Esophagus squamous epithelium (tissue), 4 donors: ENCODE results near the gene TBCK.

Experiments used
- CTCF ChIP-seq, 6 experiments: fragments of 450-650 bp in 4 of 6; fragments of 200-600 bp in 2 of 6; sonication (generic) in 2 of 6; IDR thresholded peaks; one replicate each; pipeline ENCODE4 v1.5.1; 2016 to 2019; ENCODE audit warnings: antibody characterized with exemption in 6 of 6, mild to moderate bottlenecking in 4 of 6, moderate library complexity in 4 of 6
- POLR2A ChIP-seq, 4 donors: fragments of 450-650 bp; IDR thresholded peaks; one replicate each; pipeline ENCODE4 v1.6.1; 2017; ENCODE audit warnings: antibody characterized with exemption in 4 of 4, mild to moderate bottlenecking in 4 of 4, moderate library complexity in 3 of 4

- TF ChIP-seq CTCF (IDR thresholded peaks at IDR 0.05) (no peak), POLR2A (IDR thresholded peaks at IDR 0.05) (no peak)
Measured at GRCh38 chr4:106258145-106259045, 57.6 kb downstream of the TBCK start.
